ENCODE results near the gene WFS1.

The WFS1 gene, protein sequence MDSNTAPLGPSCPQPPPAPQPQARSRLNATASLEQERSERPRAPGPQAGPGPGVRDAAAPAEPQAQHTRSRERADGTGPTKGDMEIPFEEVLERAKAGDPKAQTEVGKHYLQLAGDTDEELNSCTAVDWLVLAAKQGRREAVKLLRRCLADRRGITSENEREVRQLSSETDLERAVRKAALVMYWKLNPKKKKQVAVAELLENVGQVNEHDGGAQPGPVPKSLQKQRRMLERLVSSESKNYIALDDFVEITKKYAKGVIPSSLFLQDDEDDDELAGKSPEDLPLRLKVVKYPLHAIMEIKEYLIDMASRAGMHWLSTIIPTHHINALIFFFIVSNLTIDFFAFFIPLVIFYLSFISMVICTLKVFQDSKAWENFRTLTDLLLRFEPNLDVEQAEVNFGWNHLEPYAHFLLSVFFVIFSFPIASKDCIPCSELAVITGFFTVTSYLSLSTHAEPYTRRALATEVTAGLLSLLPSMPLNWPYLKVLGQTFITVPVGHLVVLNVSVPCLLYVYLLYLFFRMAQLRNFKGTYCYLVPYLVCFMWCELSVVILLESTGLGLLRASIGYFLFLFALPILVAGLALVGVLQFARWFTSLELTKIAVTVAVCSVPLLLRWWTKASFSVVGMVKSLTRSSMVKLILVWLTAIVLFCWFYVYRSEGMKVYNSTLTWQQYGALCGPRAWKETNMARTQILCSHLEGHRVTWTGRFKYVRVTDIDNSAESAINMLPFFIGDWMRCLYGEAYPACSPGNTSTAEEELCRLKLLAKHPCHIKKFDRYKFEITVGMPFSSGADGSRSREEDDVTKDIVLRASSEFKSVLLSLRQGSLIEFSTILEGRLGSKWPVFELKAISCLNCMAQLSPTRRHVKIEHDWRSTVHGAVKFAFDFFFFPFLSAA

DNA sequence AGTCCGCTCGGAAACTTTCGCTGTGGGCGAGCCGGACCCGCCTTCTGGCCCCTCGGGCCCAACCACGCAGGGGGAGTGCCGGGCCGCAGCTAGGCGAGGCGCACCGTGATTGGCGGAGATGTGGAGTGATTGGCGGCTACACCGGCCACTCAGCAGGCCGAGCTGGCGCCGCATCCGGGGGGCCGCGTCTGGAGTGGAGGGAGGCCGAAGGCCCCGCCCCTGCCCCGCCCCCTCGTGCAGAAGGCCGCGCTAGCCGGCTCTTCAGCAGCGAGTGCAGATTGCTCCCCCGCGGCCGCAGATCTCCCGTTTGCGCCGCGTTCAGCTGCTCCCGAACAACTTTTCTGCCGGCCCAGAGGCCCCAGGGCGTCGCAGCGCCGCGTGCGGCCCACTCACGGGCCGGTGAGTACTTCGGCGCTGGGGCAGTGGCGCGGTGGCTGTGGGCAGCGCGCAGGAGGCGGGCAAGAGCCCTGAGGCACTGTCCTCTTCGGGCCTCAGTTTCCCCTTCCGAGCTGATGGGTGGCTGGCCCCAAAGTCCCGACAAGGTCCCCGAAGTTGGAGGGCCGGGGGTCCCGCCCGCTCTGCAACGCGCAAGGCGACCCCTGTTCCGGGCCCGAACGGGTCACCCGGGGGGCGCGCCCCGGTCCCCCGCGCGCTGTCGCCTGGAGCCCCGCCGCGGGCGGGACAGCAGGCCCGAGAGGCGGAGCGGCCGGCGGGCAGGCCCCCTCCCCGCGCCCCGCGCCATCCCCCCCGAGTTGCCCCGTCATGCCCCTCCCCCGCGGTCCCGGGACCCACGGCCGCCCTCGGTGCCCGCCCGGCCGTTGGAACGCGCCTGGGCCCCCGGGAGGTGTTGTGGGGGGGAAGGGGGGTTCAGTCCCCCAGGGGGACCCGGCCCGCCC lies at the start of gene WFS1:
WFS1 (plus strand) TSS at position 235 of the 896 bp plus-strand sequence. CDS start 7,606 bp downstream, outside the sequence.
- DNase-seq = peak; percentile 96

DNA sequence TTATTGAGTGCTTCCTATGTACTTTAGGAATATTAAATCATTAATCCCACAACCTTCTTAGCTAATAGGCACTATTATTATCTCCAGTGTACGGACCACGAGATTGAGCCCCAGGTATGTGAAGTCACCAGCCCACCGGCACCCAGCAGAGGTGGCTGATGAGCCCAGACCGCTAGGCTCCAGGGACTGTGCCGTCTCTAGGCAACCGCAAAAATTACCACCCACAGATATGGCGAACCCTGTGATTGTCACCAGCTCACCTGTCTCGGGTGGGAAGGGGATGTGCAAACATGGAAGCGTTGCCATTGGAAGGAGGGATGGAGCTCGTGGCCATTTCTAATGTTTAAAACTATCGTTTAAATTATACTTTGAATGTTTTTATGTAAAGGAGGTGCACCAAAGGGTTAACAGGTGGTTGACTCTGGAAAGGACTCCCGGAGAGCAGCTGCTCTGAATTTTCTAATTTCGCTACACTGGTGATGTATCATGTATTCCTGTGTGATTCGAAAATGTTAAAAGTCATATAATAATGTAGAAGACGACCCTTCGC lies 48.3 kb upstream of the WFS1 start:
- peak; percentile 45 for DNase-seq

DNA sequence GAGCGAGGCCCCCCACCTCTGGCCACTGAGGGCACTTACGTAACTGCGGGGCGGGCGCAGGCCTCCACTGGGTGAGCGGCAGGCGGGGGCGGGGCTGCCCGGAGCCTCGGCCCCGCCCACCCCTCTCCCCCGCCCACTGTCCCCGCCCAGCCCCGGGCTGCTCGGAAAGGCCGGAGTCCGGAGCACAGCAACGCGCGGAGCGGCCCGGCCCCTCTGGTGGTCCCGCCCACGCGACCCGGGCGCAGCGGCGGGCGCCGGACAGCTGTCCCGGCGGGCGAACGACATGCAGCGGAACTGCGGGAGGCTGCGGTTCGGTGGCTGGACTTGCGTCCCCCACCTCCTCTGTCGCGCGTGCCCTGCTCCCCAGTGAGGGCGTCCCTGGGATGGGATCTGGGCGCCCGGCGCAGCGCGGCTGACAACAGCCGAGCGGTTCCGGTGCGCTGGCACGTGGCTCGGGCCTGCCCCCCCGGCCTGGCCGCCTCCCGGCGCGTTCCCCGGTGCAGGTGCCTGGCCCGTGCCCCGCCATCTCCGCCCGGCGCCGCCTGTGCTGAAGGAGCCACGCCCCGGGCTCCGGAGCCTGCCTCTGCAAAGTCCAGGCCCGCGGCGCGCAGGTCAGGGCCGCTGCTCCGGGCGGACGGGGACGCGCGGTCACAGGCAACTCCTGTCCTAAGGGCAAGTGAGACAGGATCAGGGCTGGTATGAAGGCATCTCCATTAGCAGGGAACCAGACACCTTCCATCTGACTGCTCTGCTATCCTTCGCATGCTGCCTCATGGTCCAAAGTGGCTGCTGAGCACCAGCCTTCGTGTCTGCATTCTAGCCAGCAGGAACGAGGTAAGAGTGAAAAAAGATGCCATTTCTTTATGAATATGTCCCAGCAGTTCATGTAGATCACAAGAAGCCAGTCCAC lies 47.5 kb upstream of the WFS1 start:
- DNase-seq = peak; percentile 72

DNA sequence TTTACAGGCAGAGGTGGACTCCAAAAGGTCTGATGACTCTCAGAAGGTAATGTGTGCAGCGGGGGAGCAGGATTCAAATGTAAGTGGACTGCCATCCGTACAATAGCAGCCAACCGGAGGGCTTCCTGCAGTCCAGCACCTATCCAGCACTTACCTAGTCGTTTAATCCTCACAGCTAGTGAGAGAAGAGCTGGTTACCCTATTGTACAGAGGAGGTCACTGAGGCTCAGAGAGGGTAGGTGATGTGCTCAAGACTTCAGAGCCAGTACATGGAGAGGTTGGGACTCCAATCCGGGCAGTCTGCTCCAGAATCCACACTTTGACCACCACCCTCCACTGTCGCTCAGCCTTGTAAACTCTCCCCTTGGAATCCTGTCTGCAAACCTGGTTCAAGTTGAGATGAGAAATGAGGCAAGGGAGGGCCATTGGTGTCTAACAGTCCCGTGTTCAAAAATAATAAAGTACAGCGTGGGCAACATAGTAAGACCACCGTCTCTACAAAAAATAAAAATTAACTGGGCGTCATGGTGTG lies 46.8 kb upstream of the WFS1 start:
- peak; percentile 46 for DNase-seq

DNA sequence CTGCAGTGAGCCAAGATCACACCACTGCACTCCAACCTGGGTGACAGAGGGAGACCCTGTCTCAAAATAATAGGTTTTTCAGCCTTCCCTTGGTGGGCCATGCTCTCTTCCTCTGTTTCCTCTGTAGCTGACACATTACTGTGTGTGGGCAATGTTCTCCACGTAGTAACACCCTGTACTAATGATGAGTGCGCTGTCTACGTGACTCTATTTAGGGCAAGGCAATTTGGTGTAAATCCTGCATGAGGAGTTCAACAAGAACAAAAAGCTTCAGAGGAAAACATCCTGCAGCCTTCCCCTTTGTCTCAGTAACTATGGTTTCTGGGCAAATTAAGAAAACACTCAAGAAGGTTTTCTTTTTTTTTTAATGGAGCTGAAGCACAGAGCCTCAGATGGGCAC lies 44.9 kb upstream of the WFS1 start:
- no peak for DNase-seq

DNA sequence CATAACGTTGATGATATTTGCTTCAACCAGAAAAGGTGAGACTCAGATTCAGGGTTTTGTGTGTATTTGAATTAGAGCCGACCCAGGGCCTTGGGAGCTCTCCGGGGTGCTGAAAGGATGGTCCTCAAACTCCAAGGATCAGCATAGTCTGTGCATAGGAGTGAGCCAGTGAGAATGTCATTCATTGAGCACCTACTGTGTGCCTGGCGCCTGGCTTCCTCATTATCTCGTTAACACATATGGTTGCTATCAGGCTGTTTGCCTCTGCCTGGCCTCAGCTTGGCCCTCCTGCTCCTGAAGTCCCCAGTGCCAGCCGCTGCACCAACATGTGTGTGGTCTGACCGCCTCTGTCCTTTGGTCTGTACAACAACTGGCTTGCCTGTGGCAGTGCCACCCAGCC lies 44.2 kb upstream of the WFS1 start:
- DNase-seq = no peak

DNA sequence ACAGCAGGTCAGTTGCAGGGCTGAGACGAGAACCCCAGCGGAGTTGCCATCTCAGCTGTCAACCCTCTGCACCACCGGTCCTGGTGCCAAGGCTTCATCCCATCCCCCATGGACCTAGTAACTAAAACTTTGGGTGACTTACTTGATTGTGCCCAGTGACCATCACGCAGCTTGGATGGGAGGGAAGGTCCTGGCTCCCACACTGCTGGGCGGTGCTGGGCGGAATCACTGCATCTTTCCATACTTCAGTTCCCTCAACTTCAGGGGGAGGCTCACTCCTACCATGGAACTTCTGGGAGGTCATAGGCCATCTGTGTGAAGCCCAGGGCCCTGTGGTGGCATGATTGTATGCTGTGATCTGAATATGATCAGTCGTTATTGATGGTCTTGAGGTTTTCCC lies 43.1 kb upstream of the WFS1 start:
- DNase-seq = no peak

DNA sequence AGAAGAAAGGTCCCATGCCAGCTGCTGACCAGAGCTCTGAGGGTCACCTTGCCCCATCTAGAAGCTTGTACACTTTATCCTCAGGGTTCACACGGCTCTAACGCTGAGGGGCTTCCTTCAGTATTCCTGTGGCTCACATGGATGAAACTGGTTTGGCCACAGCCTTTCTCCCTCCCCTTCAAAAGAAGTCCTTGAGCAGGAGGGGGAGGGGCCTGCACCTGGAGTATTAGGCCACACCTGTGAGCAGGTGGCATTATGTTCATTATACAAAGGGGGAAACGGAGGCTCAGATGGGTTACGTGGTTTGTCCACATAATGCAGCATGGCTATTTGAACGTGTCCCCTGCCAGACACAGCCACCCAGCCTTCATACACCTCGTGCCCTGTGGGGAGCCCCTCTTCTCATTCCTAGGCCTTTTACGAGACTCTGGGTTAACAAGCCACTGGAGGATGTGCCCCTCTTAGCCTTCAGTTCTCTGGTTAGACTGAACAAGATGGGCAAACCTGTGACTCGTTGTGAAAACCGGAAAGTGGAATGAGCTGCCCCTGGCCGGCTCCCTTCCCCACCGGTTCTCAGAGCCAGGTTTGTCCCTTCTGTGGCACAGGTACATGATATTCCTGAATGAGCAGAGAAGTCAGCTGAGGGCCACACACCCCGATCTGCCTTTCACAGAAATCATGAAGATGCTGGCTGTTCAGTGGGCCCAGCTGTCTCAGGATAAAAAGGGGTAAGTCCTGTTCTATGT lies 42.1 kb upstream of the WFS1 start:
- peak; percentile 12 for DNase-seq

DNA sequence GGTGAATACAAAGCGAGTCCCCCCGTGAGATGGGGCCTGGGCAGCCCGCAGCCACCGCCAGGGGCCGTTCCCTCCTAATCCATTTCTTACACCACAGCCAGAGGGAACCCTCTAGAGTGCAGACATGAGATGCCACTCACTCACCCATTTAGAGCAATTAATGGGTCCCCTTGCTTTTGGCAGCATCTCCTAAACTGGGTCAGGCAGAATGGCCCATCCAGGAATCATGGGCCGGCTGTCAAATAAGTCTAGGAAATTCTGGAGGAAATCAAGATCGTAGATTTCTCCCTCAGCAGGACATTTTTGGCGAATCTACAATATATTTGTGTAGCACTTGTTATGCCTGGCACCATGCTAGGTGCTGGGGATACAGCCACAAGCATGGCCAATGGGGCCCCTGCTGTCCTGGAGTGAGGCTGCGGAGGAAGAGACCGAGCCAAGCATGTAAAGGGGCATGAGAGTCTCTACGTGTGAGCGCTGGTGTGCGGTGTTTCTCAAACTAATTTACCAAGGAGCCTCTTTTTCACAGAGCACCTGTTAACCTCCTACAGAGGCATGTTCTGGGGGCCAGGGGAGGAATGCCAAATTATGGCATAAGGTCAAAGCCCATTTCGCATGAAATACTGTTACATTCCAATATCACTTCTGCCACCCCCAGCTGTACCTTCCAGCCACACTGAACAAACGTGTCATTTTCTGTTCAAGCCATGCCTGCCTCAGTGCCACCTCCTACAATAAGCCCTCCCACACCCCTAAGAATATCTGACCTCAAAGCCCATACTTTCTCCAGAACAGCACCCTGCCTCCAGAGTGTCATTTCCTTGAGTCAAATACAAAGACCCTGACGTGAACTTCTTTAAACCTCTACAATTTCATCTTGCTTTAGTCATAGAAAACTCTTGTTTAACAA lies 41.2 kb upstream of the WFS1 start:
- DNase-seq = no peak

DNA sequence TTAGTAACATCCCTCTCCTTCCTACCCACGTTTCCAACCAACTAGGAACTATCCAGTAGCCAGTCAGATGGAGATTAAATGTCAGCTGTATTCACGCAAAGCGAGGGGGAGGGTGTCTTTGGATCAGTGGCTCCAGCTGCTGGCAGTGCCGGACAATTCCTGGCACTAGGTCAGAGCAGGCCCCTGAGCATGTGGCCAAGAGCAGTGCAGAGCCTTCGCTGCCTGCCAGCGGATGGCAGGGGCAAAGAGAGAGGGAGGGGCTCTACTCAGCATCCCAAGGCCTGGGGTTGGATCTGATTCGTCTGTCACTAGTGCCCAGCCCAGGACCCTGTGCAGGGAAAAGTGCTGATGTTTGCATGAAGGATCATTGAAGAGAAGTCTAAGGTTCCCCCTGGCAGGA lies 40.6 kb upstream of the WFS1 start:
- DNase-seq = no peak

DNA sequence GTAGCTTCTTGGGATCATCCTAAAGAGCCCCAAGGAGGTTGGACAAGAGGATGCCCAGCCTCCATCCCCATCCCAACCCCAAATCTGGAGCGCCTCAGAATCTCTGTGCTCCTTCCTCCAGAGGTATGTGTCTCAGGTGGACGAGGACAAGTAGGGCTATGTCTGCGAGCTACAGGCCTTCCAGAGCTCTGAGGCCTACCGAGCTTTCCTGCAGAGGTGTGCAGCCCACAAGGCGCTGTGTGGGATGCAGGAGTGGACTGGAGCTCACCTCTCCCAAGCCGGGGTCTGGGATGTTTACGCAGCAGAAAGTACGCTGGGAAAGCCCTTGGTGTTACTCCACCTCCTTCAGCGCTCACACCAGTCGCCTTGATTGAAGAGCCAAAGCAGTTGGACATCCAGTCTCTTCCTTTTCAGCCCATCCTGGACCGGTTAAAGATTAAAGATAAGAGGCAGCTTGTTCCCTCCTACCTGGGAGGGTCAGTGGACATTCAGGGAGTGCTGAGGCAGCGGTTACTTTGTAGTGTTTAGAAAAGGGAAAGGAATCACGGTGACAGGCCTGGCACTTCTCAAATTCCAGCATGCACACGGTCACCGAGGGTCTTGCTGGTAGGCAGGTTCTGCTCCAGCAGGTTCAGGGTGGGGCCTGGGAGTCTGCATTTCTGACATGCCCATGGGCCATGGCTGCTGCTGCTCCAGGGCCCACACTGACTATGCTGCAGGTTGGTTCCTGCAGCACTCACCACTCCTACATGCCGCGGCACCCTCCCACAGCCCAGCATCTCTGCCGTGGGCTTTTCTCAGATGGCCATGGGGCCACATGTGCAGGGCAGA lies 39.8 kb upstream of the WFS1 start:
- no peak for DNase-seq

DNA sequence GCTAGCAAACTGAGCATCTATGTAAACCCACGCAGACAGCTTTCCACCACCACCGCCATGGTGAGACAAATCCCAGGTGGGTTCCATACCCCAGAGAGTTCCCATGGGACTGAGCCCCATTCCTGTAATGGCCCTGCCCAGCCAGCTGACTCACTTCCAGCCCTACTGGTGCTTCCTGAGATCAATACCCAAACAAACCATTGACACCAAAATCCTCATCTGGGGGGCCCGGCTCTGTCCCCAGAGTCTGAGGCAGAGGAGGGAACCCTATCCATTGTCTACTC lies 39.2 kb upstream of the WFS1 start:
- no peak for DNase-seq

DNA sequence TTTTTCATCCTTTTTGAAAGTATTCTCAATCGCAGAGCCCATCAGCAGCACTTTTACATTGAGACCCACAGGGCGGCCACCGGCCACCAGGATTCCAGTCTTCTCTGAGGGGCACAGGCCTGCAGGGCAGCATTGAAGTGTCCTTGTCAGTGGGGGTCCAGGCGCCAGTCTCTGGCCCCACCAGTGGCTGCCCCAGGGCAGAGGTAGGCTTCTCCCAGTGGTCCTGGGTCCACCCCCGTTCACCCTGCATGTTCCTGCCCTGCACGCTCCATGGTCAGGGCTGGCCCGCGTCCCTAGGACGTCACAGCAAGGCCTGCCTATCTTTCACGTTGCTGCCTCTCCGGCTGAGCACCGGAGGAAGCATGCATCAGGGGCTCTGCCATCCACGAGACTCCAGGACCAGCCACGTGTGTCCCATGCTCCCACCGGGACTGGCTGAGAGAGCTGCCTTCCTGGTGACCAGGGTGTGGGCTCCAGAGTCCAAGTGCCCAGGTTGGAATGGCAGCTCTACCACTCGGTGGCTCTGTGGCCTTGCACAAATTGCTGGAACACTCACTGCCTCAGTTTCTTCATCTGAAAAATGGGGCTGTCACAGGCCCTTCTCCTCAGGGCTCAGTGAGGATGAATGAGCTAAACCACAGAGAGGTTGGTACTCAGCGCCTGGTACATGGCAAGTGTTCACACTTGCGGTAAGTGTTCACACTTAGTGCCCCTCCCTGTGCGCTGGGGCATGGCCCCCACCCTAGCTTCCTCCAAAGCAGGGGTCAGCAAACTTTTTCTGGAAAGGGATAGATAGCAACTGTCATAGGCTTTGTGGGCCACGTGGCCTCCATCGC lies 38.6 kb upstream of the WFS1 start:
- no peak for DNase-seq

DNA sequence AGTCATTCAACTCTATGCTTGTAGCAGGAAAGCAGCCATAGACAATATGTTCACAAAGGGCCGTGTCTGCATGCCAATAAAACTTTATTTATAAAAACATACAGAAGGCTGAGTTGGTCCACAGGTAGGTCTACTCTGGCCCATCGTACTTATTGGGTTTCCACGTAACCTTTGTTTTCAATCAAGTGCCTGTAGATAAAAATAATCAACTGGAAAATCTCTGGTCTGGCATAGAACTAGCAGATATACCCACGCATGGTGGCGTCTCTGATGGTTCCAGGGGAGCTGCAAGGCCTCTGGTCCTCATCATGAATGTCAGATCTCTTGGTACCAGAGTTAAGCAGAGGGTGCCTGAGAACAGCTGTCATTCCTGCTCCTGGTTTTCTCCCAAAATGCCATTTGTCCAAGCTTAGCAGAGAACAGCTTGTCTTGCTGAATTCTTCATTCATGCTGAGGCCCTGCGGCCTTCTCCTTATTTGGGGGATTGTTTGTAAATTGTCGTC lies 37.9 kb upstream of the WFS1 start:
- DNase-seq = no peak

DNA sequence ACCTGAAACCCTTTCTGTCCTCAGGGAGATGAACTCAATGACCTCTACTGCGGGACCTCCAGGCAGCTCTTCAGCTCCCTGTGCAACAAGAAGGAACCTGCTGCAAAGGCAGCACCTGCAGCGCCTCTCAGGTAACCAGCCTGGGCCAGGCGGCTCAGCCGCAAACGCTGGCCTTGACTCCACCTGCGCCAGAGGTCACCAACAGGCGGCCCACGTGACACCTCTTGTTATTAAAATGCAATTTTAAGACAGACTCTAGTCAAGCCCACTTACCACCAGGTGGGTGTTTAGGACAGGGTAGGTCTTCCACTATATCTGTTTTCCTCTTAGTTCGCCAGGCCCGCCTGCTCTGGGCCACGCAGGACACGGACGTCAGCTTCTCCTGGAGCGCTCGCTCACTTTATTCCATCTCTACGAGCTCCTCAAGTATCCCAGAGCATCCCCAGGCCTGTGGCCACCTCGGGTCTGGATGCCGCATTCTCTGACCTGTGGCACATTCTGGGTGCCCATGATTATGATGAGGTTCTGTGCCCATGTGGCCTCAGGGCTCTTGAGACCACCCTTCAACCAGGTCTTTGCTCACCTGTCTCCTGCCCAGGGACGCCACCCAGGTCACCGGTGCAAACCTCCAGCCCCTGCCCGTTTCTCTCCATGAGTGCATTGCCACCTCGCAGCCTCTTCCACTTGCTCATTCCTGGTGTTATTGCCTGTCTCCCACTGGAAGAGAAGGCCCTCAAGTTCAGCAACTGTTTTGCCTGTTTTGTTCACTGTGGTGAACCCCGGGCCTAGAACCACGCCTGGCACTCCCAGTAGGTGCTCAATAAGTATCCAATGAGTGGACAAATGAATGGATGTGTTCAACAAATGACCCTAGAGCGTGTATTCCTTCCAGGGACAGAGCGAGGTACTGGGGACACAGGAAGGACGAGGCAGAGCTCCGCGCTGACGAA lies 36.5 kb upstream of the WFS1 start:
- DNase-seq = no peak

DNA sequence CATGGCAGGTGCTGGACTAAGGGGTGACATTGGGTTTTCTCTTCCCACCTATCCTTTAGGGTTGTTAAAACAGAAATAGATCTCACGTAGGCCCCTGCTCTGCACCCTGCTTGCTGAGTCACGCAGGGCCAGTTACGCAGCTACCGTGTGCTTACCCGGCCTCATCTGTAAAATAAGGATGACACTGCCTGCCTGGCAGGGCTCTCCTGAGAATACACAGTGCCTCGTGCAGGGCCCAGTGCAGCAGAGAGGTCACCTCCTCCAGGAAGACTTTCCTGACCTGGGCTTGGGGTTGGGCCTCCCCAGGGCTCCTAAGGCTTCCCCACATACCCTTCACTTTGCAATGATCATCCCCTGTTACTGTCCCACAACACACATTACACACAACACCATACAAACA lies 35.7 kb upstream of the WFS1 start:
- no peak for DNase-seq
